ENCODE results near the gene CBLC. TPM values are rescaled to one million over a fixed set of nuclear protein-coding genes. Genes with fewer than 3 reads are reported as not detected.

Gene CBLC
- total RNA-seq, 4 donors from 2014 or later: 64.3 to 87.0 (median 75.6) TPM

DNA sequence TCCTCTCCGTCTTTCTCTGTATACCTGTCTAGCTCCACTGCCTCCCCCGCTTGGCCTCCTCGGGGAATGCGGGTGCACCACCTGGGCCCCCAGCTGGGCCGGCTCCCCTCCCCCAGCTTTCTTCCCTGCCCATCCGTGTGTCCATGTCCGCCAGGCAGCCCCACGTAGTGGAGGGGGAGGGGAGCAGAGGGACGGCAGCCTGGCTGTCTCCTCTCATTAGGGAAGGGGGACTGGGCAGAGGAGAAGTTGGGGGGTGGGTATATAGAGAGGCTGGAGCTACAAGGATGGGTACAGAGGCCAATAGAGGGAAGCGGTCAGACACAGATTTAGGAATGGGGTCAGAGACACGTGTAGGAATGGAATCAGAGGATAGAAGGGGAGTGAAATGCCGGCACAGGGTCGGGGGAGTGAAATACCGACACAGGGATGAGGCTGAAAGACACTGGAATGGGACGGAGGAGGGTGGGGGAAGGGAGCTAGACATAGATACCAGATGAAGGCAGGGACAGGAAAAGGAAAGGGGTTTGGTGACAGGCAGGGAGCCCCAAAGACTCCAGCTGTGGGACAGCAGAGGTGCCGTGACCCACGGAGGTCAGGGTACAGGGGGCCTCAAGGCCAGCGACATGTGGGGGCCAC is 71.2 kb downstream of the CBLC start:
- H3K4me3 ChIP-seq (ENCODE audit: low read depth, poor library complexity, severe bottlenecking): no peak overlapping the region
- DNase-seq (ENCODE audit: low spot score in 2 of 2): no peak
- WGBS, 2 donors: 45 to 48% methylated on average over 18 of the region's 18 CpGs
- intact Hi-C loops (cut with DNase I; ENCODE audit: low total_unique reads): loop anchor here (10.0 kb wide), 1 partner anchor 54 kb away; no protein-coding TSS in a partner anchor
- TF ChIP-seq, protein P1, sequence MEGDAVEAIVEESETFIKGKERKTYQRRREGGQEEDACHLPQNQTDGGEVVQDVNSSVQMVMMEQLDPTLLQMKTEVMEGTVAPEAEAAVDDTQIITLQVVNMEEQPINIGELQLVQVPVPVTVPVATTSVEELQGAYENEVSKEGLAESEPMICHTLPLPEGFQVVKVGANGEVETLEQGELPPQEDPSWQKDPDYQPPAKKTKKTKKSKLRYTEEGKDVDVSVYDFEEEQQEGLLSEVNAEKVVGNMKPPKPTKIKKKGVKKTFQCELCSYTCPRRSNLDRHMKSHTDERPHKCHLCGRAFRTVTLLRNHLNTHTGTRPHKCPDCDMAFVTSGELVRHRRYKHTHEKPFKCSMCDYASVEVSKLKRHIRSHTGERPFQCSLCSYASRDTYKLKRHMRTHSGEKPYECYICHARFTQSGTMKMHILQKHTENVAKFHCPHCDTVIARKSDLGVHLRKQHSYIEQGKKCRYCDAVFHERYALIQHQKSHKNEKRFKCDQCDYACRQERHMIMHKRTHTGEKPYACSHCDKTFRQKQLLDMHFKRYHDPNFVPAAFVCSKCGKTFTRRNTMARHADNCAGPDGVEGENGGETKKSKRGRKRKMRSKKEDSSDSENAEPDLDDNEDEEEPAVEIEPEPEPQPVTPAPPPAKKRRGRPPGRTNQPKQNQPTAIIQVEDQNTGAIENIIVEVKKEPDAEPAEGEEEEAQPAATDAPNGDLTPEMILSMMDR (IDR thresholded peaks at IDR 0.05): no peak
- no peak for TF ChIP-seq POLR2A (IDR thresholded peaks at IDR 0.05)

Small RNA genes within 50 kb of the gene (microRNA-seq; reads per million reads assigned to microRNA genes)
- 0 reads per million in 2 donors for gene MIR8085 (ENCODE audit: borderline number of aligned reads in 1 of 2, borderline replicate concordance in 2 of 2)

Other genes starting within 250 kb of the CBLC start
- gene CEACAM20, start 248.2 kb upstream of the CBLC start, total RNA-seq: not detected
- not detected for gene IGSF23, start 164.3 kb upstream of the CBLC start, total RNA-seq
- 10 to 100 TPM in 3 of 4 donors, 1 to 10 TPM in 1; 9.9 to 14.3 (median 12.1) TPM for gene PVR, start 134.0 kb upstream of the CBLC start, total RNA-seq
- 10 to 100 TPM in 1 of 4 donors, 1 to 10 TPM in 3; 5.4 to 10.2 (median 8.0) TPM for gene CEACAM19, start 106.4 kb upstream of the CBLC start, total RNA-seq
- gene CEACAM16, start 78.7 kb upstream of the CBLC start, total RNA-seq: not detected
- 10 to 100 TPM; 17.1 to 27.3 (median 19.0) TPM for gene BCL3, start 29.2 kb upstream of the CBLC start, total RNA-seq
- gene BCAM, start 31.2 kb downstream of the CBLC start, total RNA-seq: 10 to 100 TPM; 32.3 to 73.5 (median 58.0) TPM
- gene NECTIN2, start 68.4 kb downstream of the CBLC start, total RNA-seq: 10 to 100 TPM; 75.2 to 91.1 (median 82.4) TPM
- gene TOMM40, start 113.4 kb downstream of the CBLC start, total RNA-seq: 10 to 100 TPM; 32.5 to 52.3 (median 46.4) TPM
- 100 to 1,000 TPM; 511 to 997 (median 747) TPM for gene APOE, start 127.9 kb downstream of the CBLC start, total RNA-seq
- gene APOC1, start 136.7 kb downstream of the CBLC start, total RNA-seq: 10 to 100 TPM; 17.1 to 35.5 (median 28.8) TPM
- gene APOC4, start 164.3 kb downstream of the CBLC start, total RNA-seq: not detected
- gene APOC2, start 168.2 kb downstream of the CBLC start, total RNA-seq: 1 to 10 TPM; 1.6 to 4.3 (median 2.8) TPM
- gene CLPTM1, start 177.5 kb downstream of the CBLC start, total RNA-seq: 100 to 1,000 TPM in 1 of 4 donors, 10 to 100 TPM in 3; 78.5 to 103 (median 94.2) TPM
- 10 to 100 TPM in 3 of 4 donors, 1 to 10 TPM in 1; 8.1 to 15.1 (median 11.7) TPM for gene RELB, start 223.6 kb downstream of the CBLC start, total RNA-seq

Data from lower leg skin (tissue), 4 donors.